H1 (cell line): Measurements from ENCODE around the gene ACAD11. TPM values are rescaled to one million over a fixed set of nuclear protein-coding genes. Genes with fewer than 3 reads are reported as not detected.

Source experiments
- CHD7 ChIP-seq: fragments of 300-600 bp; sonication (generic); IDR thresholded peaks from 2 replicates; pipeline ENCODE4 v1.7.1; 2012; ENCODE audit warnings: low read length, moderate library complexity, mild to moderate bottlenecking, inconsistent platforms; ENCODE audit not compliant: insufficient replicate concordance
- EP300 ChIP-seq, 2 experiments: IDR thresholded peaks; 1 replicate in 1 of 2; 2 replicates in 1 of 2; pipeline ENCODE4 v1.6.1; 2011 to 2012; ENCODE audit warnings: low read depth in 2 of 2, low read length in 2 of 2, mild to moderate bottlenecking in 2 of 2, borderline replicate concordance in 1 of 2, inconsistent platforms in 1 of 2, moderate library complexity in 1 of 2
- TCF12 ChIP-seq: IDR thresholded peaks from 2 replicates; pipeline ENCODE4 v1.6.1; 2011; ENCODE audit warnings: low read depth, mild to moderate bottlenecking, low read length
- polyA plus RNA-seq, 7 experiments: library from polyadenylated mRNA; depleted of rRNA in 3 of 7; stranded (reverse) in 5 of 7; unstranded in 2 of 7; fragments of >200 nt in 5 of 7; fragments of 200-250 nt in 2 of 7; gene quantifications; 1 replicate in 5 of 7; 2 replicates in 1 of 7; 4 replicates in 1 of 7; pipeline versions ENCODE4 v1.2.1 to v1.2.3, GENCODE V29; 2011 to 2013; ENCODE audit warnings: missing spikeins in 2 of 7, mixed read lengths in 2 of 7
- total RNA-seq: library from RNA; stranded (reverse); fragmentation: NEBNext Ultra II Directional; extraction: Animal tissue kit (Norgen Biotek cat#: 25700); gene quantifications from 2 replicates; pipeline ENCODE4 v1.2.1, GENCODE V29; 2021

ACAD11 gene
- total and polyA plus RNA-seq, 2 of the 8 experiments (the other 6 are each of a cell fraction or from before 2014, with no cell fraction given), result 5.5 to 11.0 TPM

DNA sequence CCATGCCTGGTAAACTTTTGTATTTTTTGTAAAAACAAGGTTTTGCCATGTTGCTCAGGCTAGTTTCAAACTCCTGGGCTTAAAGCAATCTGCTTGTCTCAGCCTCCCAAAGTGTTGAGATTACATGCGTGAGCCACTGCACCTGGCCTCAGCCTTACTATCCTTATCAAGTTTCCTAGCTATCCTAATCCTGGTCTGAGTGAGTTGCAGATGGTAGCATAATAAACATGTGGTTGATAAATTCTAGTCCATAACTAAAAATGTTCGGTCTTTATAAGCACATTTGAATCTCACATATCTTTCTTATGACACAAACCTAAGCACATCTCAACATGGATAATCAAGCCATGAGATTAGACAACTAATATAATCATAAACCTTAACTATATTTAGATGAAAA, 44.1 kb upstream of the ACAD11 start (continued):
- TF ChIP-seq CHD7 (no peak), EP300 (IDR thresholded peaks at IDR 0.05; ENCODE audit: borderline replicate concordance in 1 of 2, low read depth in 2 of 2, low read length in 2 of 2) (no peak), TCF12 (no peak)
